ENCODE results near the gene CAMKK2.

GRCh38 chr12:121236776-121237175, 59.7 kb downstream of the CAMKK2 start:
- TF ChIP-seq BHLHE40 (IDR thresholded peaks at IDR 0.05; ENCODE audit: borderline replicate concordance): no peak
- TF ChIP-seq FOXM1 (IDR thresholded peaks at IDR 0.05; ENCODE audit: borderline replicate concordance): no peak
- no peak for TF ChIP-seq ARNT (IDR thresholded peaks at IDR 0.05)
- TF ChIP-seq FOXA1 (IDR thresholded peaks at IDR 0.05): no peak
- TF ChIP-seq NFRKB (IDR thresholded peaks at IDR 0.05): no peak
- no peak for TF ChIP-seq ELF4 (IDR thresholded peaks at IDR 0.05)

Data from HEK293T (cell line).